GM18520 (cell line): Measurements from ENCODE around the gene OPN1SW.

Experiments used
- ATAC-seq: cut with Tn5 transposase; IDR thresholded peaks from one replicate; pipeline ENCODE4 v1.9.1; 2021; ENCODE audit not compliant: unreplicated experiment

OPN1SW gene

DNA sequence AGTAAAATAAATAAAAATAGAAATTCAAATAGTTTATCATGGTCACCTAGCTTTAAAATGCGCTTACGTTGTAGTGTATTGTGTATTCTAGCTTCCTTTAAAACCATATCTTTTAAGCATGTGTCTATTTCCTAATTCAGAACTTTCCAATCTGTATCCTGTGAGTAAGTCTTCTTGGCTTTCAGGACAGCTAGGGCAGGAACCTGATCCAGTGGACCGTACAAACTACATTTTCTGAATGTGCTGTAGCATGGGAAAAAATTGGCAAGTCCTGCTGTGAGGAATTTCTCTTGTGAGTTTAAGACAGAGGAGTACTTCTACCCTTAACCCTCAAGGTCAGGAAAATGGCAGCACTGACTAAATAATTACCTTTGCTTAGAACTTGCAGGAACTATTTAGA, 12.1 kb downstream of the OPN1SW start:
- ATAC-seq = no peak

DNA sequence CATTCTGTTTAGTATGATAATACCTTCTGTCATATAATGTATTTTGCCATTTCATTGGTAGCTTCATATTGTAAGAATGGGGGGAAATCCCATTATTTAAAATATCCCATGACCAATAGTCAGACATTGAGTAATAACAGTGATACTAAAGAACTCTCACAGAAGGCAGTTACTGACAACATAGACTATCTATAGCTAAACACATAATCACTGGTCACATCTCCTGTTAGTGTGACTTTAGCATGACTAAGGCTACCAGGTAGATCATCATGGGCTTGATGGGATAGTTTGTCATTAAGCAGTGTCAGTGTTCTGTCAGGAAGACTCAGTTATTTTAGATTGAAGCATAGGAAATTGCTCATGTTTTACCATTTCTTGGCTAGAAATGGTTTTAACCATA, 16.4 kb downstream of the OPN1SW start:
- no peak for ATAC-seq

DNA sequence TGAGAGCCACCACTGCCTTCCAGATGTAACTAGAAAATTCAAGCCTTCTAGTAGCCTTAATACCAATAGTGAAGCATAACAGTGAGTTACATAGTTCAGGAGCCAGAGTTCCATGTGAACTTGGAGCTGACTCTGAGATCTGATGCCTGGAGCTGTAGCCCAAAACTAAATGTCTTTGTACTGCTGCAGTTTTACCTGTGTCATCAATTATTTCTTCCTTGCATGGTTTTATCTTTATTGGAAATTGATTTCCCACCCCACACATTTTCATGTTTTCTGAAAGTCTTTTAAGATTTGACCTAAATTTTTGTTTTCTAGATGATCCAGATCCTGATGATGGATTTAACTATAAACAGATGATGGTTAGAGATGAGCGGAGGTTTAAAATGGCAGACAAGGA, 17.0 kb downstream of the OPN1SW start:
- ATAC-seq = no peak

DNA sequence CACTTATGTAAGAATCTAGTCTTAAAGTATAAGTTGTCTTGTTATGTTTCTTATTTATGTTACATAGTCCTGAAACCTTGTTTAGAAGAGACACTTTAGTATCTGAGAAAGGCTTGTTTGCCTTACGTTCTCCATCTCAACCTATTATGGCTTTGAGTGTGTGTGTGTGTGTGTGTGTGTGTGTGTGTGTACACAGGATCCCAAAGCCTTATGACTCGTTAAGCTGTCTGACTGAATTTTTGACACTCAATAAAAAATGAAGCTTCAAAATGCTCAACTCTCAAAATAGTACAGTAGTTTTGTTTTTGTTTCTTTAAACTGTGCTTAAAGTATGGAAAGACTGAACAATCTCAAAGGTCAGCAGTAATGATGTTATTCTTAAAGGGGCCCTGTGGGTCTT, 18.4 kb downstream of the OPN1SW start:
- no peak for ATAC-seq

DNA sequence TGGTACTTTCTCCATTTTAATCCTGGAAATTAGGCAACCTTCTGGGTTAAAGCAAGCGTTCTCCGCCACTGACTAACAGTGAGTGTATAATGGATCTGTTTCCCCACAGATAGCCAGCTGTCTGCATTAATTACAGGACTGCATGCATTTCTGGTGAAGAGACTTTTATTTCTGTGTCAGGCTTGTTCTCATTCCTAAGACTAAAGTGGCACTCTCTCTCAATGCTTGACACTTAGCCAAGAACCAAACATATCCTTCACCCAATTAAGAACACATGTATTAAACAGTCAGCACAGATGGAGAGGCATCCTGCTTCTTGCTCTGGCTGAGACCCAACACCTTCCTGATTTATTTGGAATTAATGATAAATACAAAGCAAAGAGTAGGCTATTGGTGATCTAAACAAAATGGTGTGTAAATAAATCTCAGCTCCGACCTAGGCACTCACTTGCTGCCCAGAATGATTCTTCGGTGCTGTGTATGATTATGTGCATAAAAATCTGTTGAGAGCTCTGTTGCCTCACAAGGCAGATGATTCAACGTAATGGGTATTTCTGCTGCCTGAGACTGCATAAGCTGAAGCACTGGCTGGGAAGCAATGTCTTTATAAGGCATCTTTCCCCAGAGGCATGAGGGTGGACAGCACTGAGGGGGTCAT, 19.6 kb downstream of the OPN1SW start:
- no peak for ATAC-seq

DNA sequence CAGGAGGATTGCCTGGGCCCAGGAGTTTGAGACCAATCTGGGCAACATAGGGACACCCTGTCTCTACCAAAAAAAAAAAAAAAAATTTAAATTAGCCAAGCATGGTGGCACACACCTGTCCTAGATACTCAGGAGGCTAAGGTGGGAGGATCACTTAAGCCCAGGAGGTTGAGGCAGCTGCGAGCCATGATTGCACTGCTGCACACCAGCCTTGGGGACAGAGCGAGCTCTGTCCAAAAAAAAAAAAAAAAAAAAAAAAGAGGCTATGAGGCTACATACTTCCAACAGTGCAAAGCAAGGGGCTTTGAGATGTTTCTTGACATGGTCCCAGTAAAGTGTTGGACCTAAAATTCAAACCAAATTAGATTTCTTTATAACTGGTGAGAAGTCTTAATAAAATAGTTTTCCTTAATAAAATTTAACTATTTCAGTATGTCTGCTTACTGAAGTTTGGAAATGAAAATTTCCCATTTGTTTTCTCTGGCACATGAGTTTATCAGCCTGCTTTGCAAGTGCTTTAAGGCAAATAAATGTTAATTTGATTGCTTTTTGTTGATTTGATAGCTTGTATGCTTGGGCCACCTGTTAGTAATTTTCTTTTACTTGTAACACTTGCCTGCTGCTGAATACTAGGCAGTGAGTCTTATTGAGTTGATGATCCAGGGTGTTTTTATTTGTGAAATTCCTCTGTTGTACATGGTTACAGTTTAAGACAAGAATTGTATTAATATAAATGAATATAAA, 20.3 kb downstream of the OPN1SW start:
- no peak for ATAC-seq

DNA sequence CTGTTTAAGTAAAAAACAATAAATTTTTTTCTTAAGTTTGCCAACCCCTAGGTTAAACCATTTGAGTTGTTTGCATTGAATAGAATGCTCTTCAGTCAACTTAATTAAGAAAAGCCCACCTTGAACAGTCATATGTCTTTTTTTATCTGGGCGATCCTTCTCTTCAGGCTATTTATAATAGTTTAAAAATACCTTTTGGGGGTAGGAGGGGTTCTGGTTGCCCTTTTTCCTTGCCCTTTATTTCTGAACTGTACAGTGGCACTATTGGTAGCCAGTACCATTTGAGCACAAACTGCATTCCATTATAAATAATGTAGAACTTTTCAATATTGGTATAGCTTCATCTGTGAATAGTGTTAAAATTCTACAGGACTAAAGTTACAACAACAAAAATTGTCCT, 23.3 kb downstream of the OPN1SW start:
- no peak for ATAC-seq

DNA sequence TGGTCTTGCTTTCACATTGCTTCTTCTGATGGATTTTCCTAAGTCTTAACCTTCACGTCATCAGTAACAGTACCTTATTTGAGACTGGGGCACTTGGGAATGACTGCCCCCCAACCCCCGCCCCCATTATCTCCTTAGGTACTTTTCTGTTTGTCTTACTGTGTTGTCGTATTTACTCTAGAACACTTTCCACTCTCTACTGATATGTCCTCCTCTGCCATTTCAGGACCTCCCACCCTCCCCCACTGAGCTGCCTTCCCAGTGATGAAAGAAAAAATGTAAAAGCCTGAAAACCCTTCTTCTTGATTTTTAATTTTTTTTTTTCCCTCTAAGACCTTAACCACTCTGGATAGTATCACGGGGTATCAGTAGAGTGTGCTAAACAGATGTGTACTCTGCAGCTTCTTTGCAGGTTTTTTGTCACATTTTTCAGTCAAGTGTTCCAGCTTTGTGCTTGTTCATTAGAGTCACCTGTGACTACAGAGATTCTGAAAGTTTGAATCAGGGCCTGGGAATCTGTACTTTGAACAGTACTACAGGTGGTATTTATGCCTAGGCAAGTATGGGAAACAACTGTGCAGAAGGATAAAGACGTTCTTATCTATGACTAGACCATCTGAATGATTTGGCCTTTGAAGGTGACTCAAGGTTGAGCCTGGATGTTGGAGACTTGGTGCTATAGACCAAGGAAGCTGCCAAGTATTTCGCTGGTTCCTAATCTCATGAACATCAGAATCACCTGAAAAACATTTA, 28.1 kb downstream of the OPN1SW start:
- no peak for ATAC-seq

DNA sequence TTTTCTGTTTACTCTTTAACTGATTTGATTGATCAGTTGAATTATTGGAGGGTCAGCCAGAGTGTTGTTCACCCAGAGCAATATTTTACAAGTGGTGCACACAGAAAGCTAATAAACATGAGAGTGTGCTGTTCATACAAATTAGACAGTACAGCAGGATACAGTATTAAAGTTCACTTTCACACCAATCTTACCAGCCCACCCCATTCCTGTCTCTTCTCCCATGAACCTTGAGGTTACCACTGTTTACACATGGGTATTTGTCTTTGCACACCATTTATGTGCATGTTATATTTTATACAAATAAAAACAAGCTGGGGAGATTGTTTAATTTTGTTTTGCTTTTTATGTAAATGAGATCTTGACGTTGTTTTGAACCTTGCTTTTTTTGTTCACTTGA, 29.9 kb downstream of the OPN1SW start:
- ATAC-seq = no peak

DNA sequence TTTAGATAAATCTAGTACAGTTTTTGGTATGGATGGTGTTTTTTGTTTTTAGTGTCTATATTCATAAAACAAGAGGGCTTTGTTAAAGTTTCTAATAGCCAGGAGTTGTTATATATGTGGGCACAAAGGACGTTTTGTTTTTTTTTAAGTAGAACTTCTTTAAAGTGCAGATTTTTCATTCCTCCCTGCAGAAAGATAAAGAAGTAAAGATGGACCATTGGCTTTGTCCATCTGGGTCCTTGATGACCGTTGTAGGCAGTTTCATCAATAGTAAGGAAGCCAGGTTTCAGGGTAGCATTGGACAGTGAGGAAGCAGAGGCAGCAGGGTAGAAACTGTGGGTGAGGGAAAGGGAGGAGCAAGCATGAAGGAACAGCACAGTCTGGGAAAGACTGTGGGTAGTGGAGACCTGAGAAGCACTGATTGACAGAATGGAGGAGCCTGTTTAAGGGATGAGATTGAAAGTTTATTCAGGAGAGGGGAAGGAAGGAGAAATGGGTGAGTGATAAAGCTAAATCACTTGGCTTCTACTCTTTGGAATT, 31.2 kb downstream of the OPN1SW start:
- no peak for ATAC-seq

DNA sequence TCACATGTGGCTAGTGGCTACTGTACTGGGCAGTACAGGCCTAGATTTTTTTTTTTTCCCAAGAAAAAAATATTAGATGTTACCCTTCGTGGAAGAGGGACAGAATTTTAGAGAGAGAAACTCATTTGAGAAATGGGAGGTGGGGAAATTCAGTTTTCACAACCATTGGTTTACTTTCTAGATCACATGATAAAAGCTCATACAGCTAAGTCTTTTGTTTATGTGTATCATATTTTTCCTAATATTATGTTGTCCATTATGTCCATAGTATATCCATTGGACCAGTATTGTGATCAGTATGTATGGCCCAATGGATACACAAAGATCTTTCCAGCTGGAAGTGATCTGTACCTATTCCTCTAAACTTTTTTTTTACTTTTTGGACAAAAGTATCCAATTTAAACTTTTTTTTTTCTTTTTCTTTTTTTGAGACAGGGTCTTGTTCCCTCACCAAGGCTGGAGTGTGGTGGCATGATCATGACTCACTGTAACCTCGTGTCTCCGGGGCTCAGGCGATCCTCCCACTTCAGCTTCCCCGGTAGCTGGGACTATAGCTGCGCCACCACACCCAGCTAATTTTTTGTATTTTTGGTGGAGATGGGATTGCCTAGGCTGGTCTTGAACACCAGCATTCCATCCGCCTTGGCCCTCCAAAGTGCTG, 32.4 kb downstream of the OPN1SW start:
- ATAC-seq = no peak

DNA sequence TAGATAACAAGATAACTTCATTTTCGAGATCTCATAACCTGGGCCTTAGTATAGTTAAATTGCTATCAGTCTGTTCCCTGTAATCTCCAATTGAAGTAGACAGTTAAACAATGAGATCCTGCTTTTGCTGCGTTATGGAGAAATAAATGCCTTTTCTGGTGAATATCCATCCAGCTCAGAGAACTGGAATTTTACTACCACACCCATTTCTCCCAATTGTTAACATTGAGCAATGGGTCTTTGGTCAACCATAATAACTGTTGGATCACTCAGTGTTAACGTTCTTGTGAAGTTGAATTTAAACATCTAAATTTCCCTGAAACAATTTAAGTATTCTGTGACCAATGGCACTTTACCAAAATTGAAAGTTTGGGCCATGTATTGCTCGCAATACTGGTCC, 33.4 kb downstream of the OPN1SW start:
- ATAC-seq = no peak

DNA sequence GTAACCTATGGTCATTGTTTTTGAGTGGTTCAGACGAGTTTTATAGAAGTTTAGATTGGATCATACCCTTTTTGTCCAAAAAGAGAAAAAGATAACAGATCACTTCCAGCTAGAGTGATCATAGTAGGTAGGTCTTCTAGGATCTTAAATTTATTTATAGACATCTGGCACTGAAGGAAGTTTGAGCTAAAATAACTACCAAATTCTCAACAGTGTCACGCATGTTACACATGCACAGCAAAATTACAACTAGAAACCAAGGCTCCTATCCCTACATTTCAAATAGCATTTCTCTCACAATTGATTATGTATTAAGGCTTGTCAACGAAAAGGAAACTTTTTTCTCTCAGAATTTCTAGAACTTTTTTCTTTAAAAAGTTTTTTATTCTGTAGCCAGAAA, 34.1 kb downstream of the OPN1SW start:
- no peak for ATAC-seq

DNA sequence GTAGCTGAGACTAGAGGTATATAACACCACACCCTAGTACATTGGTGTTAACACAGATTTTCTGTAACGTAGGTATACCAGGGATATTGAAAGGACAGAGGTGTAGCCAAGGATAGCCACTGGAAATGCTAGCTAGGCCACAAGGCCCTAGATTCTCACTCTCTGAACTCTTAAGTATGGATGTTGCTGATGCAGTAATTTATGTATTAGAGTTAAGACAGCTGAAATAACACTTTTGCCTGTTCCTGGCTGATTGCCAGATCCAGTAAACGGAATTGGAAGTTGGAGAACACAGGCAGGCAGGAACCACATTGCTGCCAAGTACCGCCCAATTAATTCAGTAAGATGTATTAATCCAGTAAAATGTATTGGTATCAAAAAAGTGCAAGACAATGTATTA, 34.6 kb downstream of the OPN1SW start:
- no peak for ATAC-seq

DNA sequence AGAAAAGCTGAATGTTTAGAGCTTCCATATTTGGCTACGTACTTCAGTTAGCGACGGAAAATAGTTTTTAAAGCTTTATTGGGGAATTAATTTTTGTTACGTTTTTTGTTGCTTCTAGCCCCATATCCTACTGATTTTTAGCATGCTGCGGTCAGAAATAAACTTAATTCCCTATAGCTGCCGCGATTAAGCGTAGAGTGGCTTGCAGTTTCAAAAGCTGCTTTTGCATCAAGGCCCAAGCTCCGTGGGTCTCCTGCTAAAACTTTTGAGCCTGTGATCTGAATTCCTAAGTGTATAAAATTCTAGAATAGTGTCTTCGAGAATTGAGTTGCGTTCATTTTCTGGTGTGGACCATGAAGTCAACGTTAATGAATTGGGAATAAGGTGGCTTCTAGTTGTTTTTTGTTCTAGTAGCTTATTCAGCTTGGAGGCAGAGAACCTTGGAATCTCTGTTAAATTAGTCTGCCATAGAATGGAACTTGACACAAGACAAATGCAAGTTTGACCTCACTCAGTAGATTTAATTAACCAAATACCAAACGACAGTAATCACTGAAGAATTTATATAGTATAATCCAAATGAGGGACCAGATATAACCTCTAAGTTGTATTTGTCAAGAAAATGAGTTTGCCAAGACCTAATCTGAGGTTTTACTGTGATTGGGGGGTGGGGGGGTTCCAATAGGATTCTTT, 35.5 kb downstream of the OPN1SW start:
- no peak for ATAC-seq

DNA sequence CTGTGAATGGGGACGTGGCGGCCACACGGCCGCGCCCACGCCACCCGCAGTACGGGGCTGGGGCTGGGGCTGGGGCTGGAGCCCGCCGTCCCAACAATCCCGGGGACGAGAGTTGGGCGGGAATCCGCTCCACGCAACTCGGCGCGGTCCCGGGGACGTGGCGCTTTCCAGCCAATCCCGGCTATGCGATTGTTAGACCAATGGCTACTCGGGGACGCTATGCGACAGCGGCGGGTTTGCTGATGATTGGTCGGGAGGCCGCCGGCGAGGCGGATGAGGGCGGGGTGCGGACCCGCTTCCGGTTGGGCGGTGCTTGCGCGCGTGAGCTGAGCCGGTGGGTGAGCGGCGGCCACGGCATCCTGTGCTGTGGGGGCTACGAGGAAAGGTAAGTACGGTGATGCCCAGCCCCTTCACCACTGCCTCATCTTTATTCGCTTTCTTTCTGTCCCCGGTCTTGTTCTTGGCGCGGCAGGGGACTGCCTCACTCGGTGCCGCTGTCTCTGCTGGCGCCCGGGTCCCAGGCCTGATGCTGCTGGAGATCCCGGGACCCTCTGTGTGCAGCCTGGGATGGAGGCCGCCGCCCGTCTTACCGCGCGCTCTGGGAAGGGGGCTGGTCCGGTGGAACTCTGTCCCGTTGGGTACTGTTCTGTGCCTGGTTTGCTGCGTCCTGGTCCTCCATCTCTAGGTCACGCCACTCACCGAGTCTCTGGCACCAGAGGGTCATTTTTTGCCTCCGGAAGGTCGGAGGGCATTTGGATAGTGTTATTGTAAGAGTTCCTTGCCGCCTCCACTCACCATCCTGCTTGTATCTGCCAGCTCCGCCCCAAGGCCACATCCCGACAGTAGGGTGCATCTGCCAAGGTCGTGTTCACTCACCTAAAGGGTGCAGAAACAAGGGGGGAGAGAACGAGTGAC, 36.3 kb downstream of the OPN1SW start, which contains the start of gene CALU:
TSS of gene CALU (plus strand) at position 312 of the 915 bp plus-strand sequence. CDS start 9,225 bp downstream, outside the sequence.
- peak; percentile 96 for ATAC-seq

DNA sequence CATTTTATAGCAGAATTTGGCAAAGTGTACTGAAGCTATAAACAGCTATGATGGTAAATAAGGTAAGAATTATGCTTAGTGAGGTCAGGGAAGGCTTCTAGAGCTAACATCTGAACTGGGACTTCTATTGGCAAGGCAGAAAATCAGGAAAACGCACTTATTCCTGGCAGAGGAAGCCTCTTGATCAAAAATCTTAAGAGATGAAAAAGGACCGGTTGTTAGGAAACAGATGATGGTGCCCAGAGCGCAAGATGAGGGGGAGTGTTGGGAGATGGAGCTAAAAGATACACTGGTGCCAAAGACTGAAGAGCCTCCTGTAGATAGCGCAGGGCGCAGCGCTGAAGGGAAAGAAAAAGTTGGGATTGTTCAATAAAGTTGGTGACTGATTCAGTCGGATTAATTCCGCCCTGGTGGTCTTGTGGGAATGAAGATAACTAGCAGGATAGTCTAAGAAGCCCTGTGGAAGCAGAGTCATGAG, 37.0 kb downstream of the OPN1SW start:
- ATAC-seq = no peak

DNA sequence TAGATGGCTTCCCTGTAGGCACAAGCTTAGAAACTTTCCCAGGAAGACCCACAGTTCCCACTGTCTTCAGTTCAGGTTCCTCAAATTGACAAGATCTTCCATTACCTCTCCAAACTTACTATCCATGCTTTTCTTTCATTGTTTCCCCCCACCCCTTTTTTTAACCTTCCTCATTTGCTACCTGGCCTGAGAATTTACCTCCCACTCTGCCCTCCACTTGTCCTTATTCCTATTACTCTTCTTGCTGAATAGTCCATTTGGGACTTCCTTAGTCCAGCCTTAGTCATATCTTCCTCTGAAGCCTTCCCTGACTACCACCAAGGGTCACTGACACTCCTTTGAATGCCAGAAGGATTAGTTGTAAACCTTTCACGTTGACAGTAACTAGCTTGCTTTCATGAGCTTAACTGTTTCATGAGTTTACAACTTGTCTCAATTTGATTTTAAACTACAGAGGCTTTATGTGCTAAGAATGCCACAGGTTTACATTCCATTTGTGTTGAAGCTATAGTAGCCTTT, 37.7 kb downstream of the OPN1SW start:
- no peak for ATAC-seq

DNA sequence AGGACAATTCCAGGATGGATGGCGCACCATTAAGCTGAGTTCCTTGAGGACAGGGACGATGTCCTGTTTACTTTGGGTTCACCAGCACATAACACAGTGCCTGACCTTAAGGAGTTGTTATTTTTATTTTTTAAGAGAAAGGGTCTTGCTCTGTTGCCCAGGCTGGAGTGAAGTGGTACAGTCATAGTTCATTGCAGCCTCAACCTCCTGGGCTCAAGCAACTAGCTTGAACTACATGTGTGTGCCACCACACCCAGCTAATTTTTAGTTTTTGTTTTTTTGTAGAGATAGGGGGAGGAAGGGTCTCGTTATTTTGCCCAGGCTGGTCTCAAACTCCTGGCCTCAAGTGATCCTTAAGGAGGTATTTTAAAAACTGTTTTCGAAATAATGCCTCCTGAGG, 38.2 kb downstream of the OPN1SW start:
- ATAC-seq = no peak
